A549 (cell line): ENCODE measurements around the gene CARD8. TPM values are rescaled to one million over a fixed set of nuclear protein-coding genes. Genes with fewer than 3 reads are reported as not detected.

Experiments used
- ATAC-seq, 2 experiments: fragments of 200-7000 bp in 1 of 2; fragments of >200 bp in 1 of 2; cut with Nextera tagmentation in 1 of 2; cut with Tn5 transposase in 1 of 2; 3 replicates each; pipeline versions ENCODE4 v1.8.0 to v1.9.1; 2018 to 2020; ENCODE audit warnings: mild to moderate bottlenecking in 1 of 2, moderate library complexity in 1 of 2
- CTCF ChIA-PET: fragments of 300-600 bp; sonication (Branson Sonifier 250); formaldehyde crosslinking; extraction: SDS; loops from one replicate; lab custom pipeline; 2021; ENCODE audit warnings: antibody characterized with exemption, inconsistent platforms; lab: Yijun Ruan, JAX
- POLR2A ChIA-PET: fragments of 350-600 bp; formaldehyde crosslinking; extraction: SDS; loops from one replicate; lab custom pipeline; 2021; ENCODE audit warnings: antibody characterized with exemption, inconsistent platforms; lab: Yijun Ruan, JAX
- DNase-seq, 2 experiments: peaks; one replicate each; pipeline versions ENCODE4 v3.0.0 to v3.0.0-alpha.2; 2011 to 2016; ENCODE audit warnings: low read depth in 1 of 2, low spot score in 1 of 2
- FAIRE-seq: peaks from 2 replicates; lab custom pipeline; 2011; peaks lifted over from hg19 to GRCh38; lab: Jason Lieb, UNC
- H3K27ac ChIP-seq, 2 experiments: fragments of >200 bp; sonication (Bioruptor Twin); formaldehyde crosslinking; 3 replicates each; pipeline ENCODE4 v1.5.1; 2016 to 2017
- H3K4me1 ChIP-seq: fragments of >200 bp; sonication (Bioruptor Twin); formaldehyde crosslinking; 3 replicates; pipeline ENCODE4 v1.6.1; 2016
- H3K4me2 ChIP-seq: fragments of >200 bp; sonication (Bioruptor Twin); formaldehyde crosslinking; 3 replicates; pipeline ENCODE4 v1.6.1; 2016
- H3K4me3 ChIP-seq: fragments of >200 bp; sonication (Bioruptor Twin); formaldehyde crosslinking; 3 replicates; pipeline ENCODE4 v1.5.1; 2016
- H3K9me3 ChIP-seq: fragments of >200 bp; sonication (Bioruptor Twin); formaldehyde crosslinking; 3 replicates; pipeline ENCODE4 v1.6.1; 2016
- BCL3 ChIP-seq: fragments of >200 bp; sonication (Bioruptor Twin); formaldehyde crosslinking; IDR thresholded peaks from 3 replicates; pipeline ENCODE4 v1.6.1; 2016
- CTCF ChIP-seq: fragments of >200 bp; sonication (Bioruptor Twin); formaldehyde crosslinking; IDR thresholded peaks from 3 replicates; pipeline ENCODE4 v1.5.1; 2016
- HOXA7 ChIP-seq: fragments of 250-450 bp; sonication (Bioruptor Pico); IDR thresholded peaks from 2 replicates; pipeline ENCODE4 v1.5.0; 2020; ENCODE audit warnings: mild to moderate bottlenecking, moderate library complexity
- NPAS2 ChIP-seq: fragments of 250-450 bp; sonication (Bioruptor Pico); IDR thresholded peaks from 2 replicates; pipeline ENCODE4 v1.8.0; 2022; ENCODE audit warnings: mild to moderate bottlenecking, moderate library complexity, borderline replicate concordance
- RAD21 ChIP-seq, 2 experiments: fragments of >200 bp in 1 of 2; sonication (Bioruptor Twin) in 1 of 2; formaldehyde crosslinking in 1 of 2; IDR thresholded peaks in 1 of 2; conservative IDR thresholded peaks in 1 of 2; 2 replicates in 1 of 2; 3 replicates in 1 of 2; pipeline ENCODE4 v1.6.1; 2012 to 2018; ENCODE audit warnings: inconsistent platforms in 1 of 2
- SMC3 ChIP-seq: fragments of >200 bp; sonication (Bioruptor Twin); formaldehyde crosslinking; IDR thresholded peaks from 3 replicates; pipeline ENCODE4 v1.6.1; 2018; ENCODE audit warnings: inconsistent platforms
- TFCP2L1 ChIP-seq: fragments of 250-450 bp; sonication (Bioruptor Pico); IDR thresholded peaks from 2 replicates; pipeline ENCODE4 v1.5.0; 2021; ENCODE audit warnings: mild to moderate bottlenecking
- WGBS: methylation state at CpG from one replicate; pipeline ENCODE4 v1.1.6; 2017; ENCODE audit errors: missing lambda C conversion rate; 5-methylcytosine and 5-hydroxymethylcytosine counted together
- polyA plus RNA-seq, 4 experiments: library from polyadenylated mRNA; depleted of rRNA in 3 of 4; stranded (reverse); fragments of >200 nt; fragmentation: RNase III in 1 of 4; extraction: RNeasy Plus Mini Kit Qiagen cat#74134 plus additional on column Dnase treatment in 1 of 4; gene quantifications; 2 replicates in 3 of 4; 3 replicates in 1 of 4; pipeline ENCODE4 v1.2.3, GENCODE V29; 2011 to 2017
- TF ChIP-seq, protein P1 (sequence below): IDR thresholded peaks from 2 replicates; pipeline ENCODE4 v1.6.1; 2012
- TF ChIP-seq, protein P2 (sequence below): fragments of 450-650 bp; IDR thresholded peaks from 2 replicates; pipeline ENCODE4 v1.6.1; 2014; ENCODE audit warnings: antibody characterized with exemption

CARD8 gene
- polyA plus RNA-seq, 2 of the 4 experiments (the other 2 are of a cell fraction): 27.5 to 34.7 TPM

- Histone ChIP-seq H3K4me1 (no peaks in the 10 kb centered on the region), H3K4me3 (no peak overlapping the region), H3K27ac (no peak overlapping the region), H3K4me2 (no peak overlapping the region), H3K9me3 (no peaks in the 10 kb centered on the region)
- ChIA-PET POLR2A (interaction anchor here (1.0 kb wide), 1 partner anchor 10 kb away, joined by 6 read pairs; no protein-coding TSS in a partner anchor), CTCF (interaction anchor here (0.6 to 2.1 kb wide), 16 partner anchors 9 to 380 kb away, joined by 3 to 24 read pairs (median 4); partner anchors contain the start of gene PLA2G4C)
- TF ChIP-seq BCL3: no peak
- TF ChIP-seq CTCF: peak; percentile 47
- peak; percentile 16 to 36; a peak in 1 of 5 replicates for TF ChIP-seq RAD21 (conservative IDR thresholded peaks at IDR 0.05 in 1 of 2, IDR thresholded peaks at IDR 0.05 in 1 of 2)
- TF ChIP-seq NPAS2 (CRISPR knock-in tag): no peak
- TF ChIP-seq SMC3: 0 out of 3 replicates have a peak, but pooled peaks have one; percentile 20
- 80% methylated on average over 36 of the region's 36 CpGs for WGBS
- ATAC-seq (peak in 1 of 2 experiments; percentile 20; a peak in 1 of 6 replicates), FAIRE-seq (no peak), DNase-seq (no peak)
Observed at GRCh38 chr19:48194041-48194843, 61.5 kb downstream of the CARD8 start.

DNA sequence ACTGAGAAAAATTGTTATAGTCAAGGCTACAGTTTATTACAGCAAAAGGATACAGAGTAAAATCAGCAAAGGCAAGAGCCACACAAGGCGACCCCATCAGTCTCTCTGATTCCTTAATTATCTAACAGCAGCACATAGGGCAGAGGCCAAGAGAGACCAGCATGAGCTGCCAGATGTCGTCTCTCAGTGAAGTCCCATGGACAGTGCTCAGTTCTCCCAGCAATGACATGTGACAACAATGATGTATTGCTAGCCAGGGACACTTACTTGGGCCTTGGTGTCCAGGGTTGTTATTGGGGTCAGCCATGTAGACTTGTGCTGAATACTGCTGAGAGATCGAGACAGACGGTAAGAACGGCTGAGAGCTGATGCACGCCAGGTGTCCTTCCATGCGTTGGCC, 63.0 kb downstream of the CARD8 start:
- TF ChIP-seq HOXA7 (CRISPR knock-in tag): no peak
- TF ChIP-seq, protein P1, sequence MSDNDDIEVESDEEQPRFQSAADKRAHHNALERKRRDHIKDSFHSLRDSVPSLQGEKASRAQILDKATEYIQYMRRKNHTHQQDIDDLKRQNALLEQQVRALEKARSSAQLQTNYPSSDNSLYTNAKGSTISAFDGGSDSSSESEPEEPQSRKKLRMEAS: no peak
- Histone ChIP-seq H3K27ac (no peak overlapping the region), H3K4me3 (no peak overlapping the region), H3K4me1 (no peaks in the 10 kb centered on the region), H3K4me2 (no peak overlapping the region), H3K9me3 (no peaks in the 10 kb centered on the region)
- CTCF ChIA-PET: no interaction called here
- ATAC-seq (no peak), DNase-seq (no peak), FAIRE-seq (no peak)
- POLR2A ChIA-PET: no interaction called here
- 89% methylated on average over 7 of the region's 7 CpGs for WGBS

- no peak for TF ChIP-seq TFCP2L1
- TF ChIP-seq, all 56 proteins: peak for 0
- H3K4me3 ChIP-seq: no peak overlapping the region
- CTCF ChIA-PET: interaction anchor here (1.0 to 2.3 kb wide), 8 partner anchors 10 to 227 kb away, joined by 3 to 8 read pairs (median 4); no protein-coding TSS in a partner anchor
- H3K9me3 ChIP-seq: no peaks in the 10 kb centered on the region
- H3K4me1 ChIP-seq: no peaks in the 10 kb centered on the region
- H3K27ac ChIP-seq: no peak overlapping the region
- 89% methylated on average over 3 of the region's 3 CpGs for WGBS
- FAIRE-seq: no peak
- ATAC-seq: no peak
- H3K4me2 ChIP-seq: no peak overlapping the region
- no peak for DNase-seq
- POLR2A ChIA-PET: interaction anchor here (2.6 kb wide), 1 partner anchor 13 kb away, joined by 13 read pairs; no protein-coding TSS in a partner anchor
Observed at GRCh38 chr19:48190885-48191284, 64.8 kb downstream of the CARD8 start.

DNA sequence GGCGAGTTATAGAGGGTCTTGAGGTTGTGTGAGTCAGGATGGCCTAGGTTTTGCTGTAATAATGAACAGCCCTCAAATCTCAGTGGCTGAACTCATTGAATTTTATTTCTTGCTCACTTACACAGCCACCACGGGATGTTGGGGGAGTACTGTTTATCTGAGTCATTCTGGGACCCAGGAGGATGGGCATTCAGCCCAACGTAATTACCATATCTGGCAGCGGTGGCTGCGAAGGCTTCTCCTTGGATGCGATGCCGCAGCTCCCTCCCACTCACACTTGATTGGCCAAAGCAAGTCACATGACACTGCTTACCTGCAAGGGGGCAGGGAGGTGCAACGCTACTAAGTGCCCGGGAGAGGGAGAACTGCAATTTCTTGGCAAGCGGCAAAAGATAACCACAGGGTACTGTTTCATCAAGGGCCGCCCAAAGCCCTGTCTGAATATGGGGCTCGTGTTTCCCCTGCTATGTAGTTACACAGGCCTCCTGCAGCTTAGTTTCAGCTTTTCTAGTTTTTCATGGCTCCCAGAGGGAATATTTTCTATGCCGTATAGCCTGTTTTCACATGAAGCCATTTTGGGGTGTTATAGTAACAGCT, 65.3 kb downstream of the CARD8 start:
- peak in 1 of 2 experiments; percentile 30; a peak in 3 of 6 replicates for ATAC-seq
- Histone ChIP-seq H3K4me1 (0 out of 3 replicates have a peak, but pooled peaks cover 4% of the 10 kb centered on the region), H3K27ac (no peak overlapping the region), H3K4me3 (no peak overlapping the region), H3K4me2 (no peak overlapping the region), H3K9me3 (no peaks in the 10 kb centered on the region)
- peak in 1 of 2 experiments; percentile 64 for DNase-seq
- POLR2A ChIA-PET: interaction anchor here (2.6 kb wide), 1 partner anchor 13 kb away, joined by 13 read pairs; no protein-coding TSS in a partner anchor
- 79% methylated on average over 13 of the region's 13 CpGs for WGBS
- no peak for TF ChIP-seq BCL3
- TF ChIP-seq, protein P2, sequence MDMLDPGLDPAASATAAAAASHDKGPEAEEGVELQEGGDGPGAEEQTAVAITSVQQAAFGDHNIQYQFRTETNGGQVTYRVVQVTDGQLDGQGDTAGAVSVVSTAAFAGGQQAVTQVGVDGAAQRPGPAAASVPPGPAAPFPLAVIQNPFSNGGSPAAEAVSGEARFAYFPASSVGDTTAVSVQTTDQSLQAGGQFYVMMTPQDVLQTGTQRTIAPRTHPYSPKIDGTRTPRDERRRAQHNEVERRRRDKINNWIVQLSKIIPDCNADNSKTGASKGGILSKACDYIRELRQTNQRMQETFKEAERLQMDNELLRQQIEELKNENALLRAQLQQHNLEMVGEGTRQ: peak; percentile 64
- TF ChIP-seq, protein P1: no peak
- FAIRE-seq: no peak
- CTCF ChIA-PET: interaction anchor here (1.0 to 2.3 kb wide), 6 partner anchors 10 to 83 kb away, joined by 3 to 8 read pairs (median 4); no protein-coding TSS in a partner anchor
